SU-DHL-6 (cell line): ENCODE data around the gene TMEM8B.

Experiments
- H2AFZ ChIP-seq: fragments of 200-600 bp; sonication (generic); 2 replicates; pipeline ENCODE4 v1.6.1; 2014; ENCODE audit warnings: low read depth, mild to moderate bottlenecking, moderate library complexity, mixed read lengths, antibody characterized with exemption, low read length; ENCODE audit not compliant: severe bottlenecking
- H3F3A ChIP-seq: fragments of 200-600 bp; shearing (Covaris generic); 2 replicates; pipeline ENCODE4 v1.6.0; 2016; ENCODE audit warnings: antibody characterized with exemption, mild to moderate bottlenecking; ENCODE audit not compliant: insufficient read depth
- H3K27ac ChIP-seq: fragments of 200-600 bp; sonication (generic); 2 replicates; pipeline ENCODE4 v1.5.1; 2016; ENCODE audit warnings: low read depth, mild to moderate bottlenecking, low read length, moderate library complexity, mixed read lengths
- H3K27me3 ChIP-seq: fragments of 200-600 bp; sonication (generic), shearing (Covaris generic); 2 replicates; pipeline ENCODE4 v1.6.0; 2014; ENCODE audit warnings: mild to moderate bottlenecking, low read length
- H3K36me3 ChIP-seq: fragments of 200-600 bp; sonication (generic); 2 replicates; pipeline ENCODE4 v1.6.1; 2014; ENCODE audit warnings: mild to moderate bottlenecking, low read length, mixed read lengths
- H3K4me2 ChIP-seq: fragments of 300-600, 200-600 bp; shearing (Covaris generic), sonication (generic); 2 replicates; pipeline ENCODE4 v1.6.0; 2014; ENCODE audit warnings: low read length, low read depth, mild to moderate bottlenecking; ENCODE audit not compliant: poor library complexity, severe bottlenecking
- H3K4me3 ChIP-seq: fragments of 200-600 bp; sonication (generic); 2 replicates; pipeline ENCODE4 v1.5.1; 2014; ENCODE audit warnings: antibody characterized with exemption, low read length, mild to moderate bottlenecking, mixed read lengths; ENCODE audit not compliant: insufficient read depth, poor library complexity, severe bottlenecking
- H3K79me2 ChIP-seq: fragments of 200-600 bp; sonication (generic); 2 replicates; pipeline ENCODE4 v1.6.1; 2014; ENCODE audit warnings: mild to moderate bottlenecking, low read length, moderate library complexity; ENCODE audit not compliant: insufficient read depth
- H3K9ac ChIP-seq: fragments of 200-600 bp; sonication (generic); 2 replicates; pipeline ENCODE4 v1.7.0; 2014; ENCODE audit warnings: mild to moderate bottlenecking, low read length
- H3K9me2 ChIP-seq: fragments of 200-600 bp; sonication (generic); replicated peaks from 2 replicates; pipeline ENCODE4 v1.6.1; 2014; ENCODE audit warnings: low read length; ENCODE audit not compliant: insufficient read depth
- H3K9me3 ChIP-seq: fragments of 200-600 bp; sonication (generic); 2 replicates; pipeline ENCODE4 v1.6.1; 2014; ENCODE audit warnings: low read length, mixed read lengths; ENCODE audit not compliant: insufficient read depth
- H4K20me1 ChIP-seq: fragments of 200-600 bp; sonication (generic); 2 replicates; pipeline ENCODE4 v1.6.1; 2014; ENCODE audit warnings: low read depth, mild to moderate bottlenecking, antibody characterized with exemption, low read length, moderate library complexity, mixed read lengths
- CTCF ChIP-seq: fragments of 200-600 bp; sonication (generic); IDR thresholded peaks from one replicate; pipeline ENCODE4 v1.5.1; 2017; ENCODE audit warnings: antibody characterized with exemption, mild to moderate bottlenecking, low read length, moderate library complexity; ENCODE audit not compliant: insufficient read depth, poor library complexity, severe bottlenecking
- EZH2phosphoT487 ChIP-seq: fragments of 200-600 bp; sonication (generic), shearing (Covaris generic); conservative IDR thresholded peaks from 2 replicates; pipeline ENCODE4 v1.6.1; 2018; ENCODE audit warnings: mild to moderate bottlenecking, antibody characterized with exemption, low read length, moderate library complexity, mixed read lengths

The TMEM8B gene

GRCh38 chr9:35852267-35852815, 23.3 kb downstream of the TMEM8B start:
- no peaks in the 10 kb centered on the region for H4K20me1 ChIP-seq
- no peaks in the 10 kb centered on the region for H3K9me3 ChIP-seq
- H3K27ac ChIP-seq: no peak overlapping the region
- H3F3A ChIP-seq: no peaks in the 10 kb centered on the region
- H3K79me2 ChIP-seq: no peaks in the 10 kb centered on the region
- H3K36me3 ChIP-seq: no peaks in the 10 kb centered on the region
- H3K27me3 ChIP-seq: no peaks in the 10 kb centered on the region
- no peak overlapping the region for H3K4me3 ChIP-seq
- no peaks in the 10 kb centered on the region for H3K9me2 ChIP-seq
- no peak overlapping the region for H2AFZ ChIP-seq
- H3K4me2 ChIP-seq: no peak overlapping the region
- TF ChIP-seq EZH2phosphoT487: no peak
- TF ChIP-seq CTCF: no peak
- no peak overlapping the region for H3K9ac ChIP-seq

- H3K4me3 ChIP-seq: no peak overlapping the region
These were observed 24.1 kb downstream of the TMEM8B start for GRCh38 chr9:35852876-35853865.

GRCh38 chr9:35854091-35854762, 25.2 kb downstream of the TMEM8B start:
- no peak overlapping the region for H3K4me3 ChIP-seq
- no peak overlapping the region for H3K4me2 ChIP-seq
- H3K9ac ChIP-seq: no peak overlapping the region
- no peaks in the 10 kb centered on the region for H3K27me3 ChIP-seq
- H3K36me3 ChIP-seq: no peaks in the 10 kb centered on the region
- TF ChIP-seq EZH2phosphoT487: no peak
- TF ChIP-seq CTCF: no peak
- no peaks in the 10 kb centered on the region for H3K9me3 ChIP-seq
- no peak overlapping the region for H2AFZ ChIP-seq
- no peaks in the 10 kb centered on the region for H3F3A ChIP-seq
- no peak overlapping the region for H3K27ac ChIP-seq
- H3K79me2 ChIP-seq: no peaks in the 10 kb centered on the region
- H3K9me2 ChIP-seq: no peaks in the 10 kb centered on the region
- no peaks in the 10 kb centered on the region for H4K20me1 ChIP-seq

More at GRCh38 chr9:35852876-35853865, 24.1 kb downstream of the TMEM8B start:
- H3K27me3 ChIP-seq: no peaks in the 10 kb centered on the region
- H3K27ac ChIP-seq: no peak overlapping the region
- no peaks in the 10 kb centered on the region for H3F3A ChIP-seq
- TF ChIP-seq CTCF: no peak
- no peak for TF ChIP-seq EZH2phosphoT487
- no peaks in the 10 kb centered on the region for H3K36me3 ChIP-seq
- no peaks in the 10 kb centered on the region for H4K20me1 ChIP-seq
- H3K9ac ChIP-seq: no peak overlapping the region
- H2AFZ ChIP-seq: no peak overlapping the region
- H3K79me2 ChIP-seq: no peaks in the 10 kb centered on the region
- no peaks in the 10 kb centered on the region for H3K9me2 ChIP-seq
- H3K4me2 ChIP-seq: no peak overlapping the region
- no peaks in the 10 kb centered on the region for H3K9me3 ChIP-seq
